NCI-H2107 (cell line): ENCODE data around the gene ANO4.
"Not testable (repeated sequence)": the region's sequence is repeated elsewhere in the genome, so short reads cannot be mapped to it uniquely, and the experiment has no call there.

Experiments used
- DNase-seq: peaks from one replicate; lab custom pipeline; 2025; lab: John Stamatoyannopoulos, UW

The ANO4 gene

DNA sequence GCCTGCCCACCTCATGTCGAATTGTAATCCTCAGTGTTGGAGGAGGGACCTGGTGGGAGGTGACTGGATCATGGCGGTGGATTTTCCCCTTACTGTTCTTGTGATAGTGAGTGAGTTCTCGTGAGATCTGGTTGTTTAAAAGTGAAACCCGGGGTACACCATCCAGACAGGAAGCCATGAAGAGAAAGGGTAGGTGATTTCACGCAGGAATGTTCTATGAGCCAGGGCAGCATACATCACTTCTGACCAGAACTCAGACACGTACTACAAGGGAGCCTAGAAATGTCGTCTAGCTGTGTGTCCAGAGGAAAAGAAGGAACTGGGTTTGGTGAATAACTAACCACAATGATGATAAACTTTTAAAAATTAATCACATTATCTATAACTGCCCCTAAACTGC, 80.6 kb downstream of the ANO4 start:
- no peak for DNase-seq

GRCh38 chr12:100875771-100876170, 81.2 kb downstream of the ANO4 start:
- DNase-seq: no peak

DNA sequence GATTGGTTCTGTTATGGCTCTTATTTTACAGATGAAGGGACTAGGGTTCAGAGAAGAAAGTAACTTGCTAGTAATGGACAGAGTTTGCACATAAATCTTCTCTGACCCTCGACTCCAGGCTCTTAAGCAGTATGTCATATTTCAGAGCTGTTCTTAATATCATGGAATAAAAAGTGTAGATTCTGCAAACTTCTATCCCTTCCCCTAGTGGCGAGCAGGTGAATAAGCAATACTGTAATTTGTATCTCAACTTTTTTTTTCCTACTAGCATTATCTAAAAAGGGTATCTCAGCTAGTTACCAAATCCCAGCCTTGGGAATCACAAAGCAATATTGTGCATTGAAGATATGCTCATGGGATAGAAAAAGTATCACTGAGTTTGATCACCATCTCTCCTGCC, 83.2 kb downstream of the ANO4 start:
- DNase-seq: no peak

DNA sequence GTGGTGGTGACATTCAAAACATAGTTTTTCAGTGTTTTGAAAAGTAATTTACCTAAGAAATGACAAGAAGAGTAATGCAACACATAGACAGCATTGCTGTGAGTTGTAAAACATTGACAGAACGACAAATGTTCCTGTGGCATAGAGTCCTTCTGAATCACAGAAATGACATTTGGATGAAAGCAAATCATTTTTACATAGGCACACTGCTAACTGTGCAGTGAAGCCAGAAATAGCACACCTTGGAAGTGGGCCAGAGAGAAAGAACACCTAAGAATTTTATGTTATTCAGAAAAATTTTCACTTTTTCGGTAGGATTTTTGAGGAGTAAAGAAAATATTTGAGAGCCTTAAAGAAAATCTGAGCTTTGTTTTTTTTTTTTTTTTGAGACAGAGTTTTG, 100.6 kb downstream of the ANO4 start:
- DNase-seq: no peak

DNA sequence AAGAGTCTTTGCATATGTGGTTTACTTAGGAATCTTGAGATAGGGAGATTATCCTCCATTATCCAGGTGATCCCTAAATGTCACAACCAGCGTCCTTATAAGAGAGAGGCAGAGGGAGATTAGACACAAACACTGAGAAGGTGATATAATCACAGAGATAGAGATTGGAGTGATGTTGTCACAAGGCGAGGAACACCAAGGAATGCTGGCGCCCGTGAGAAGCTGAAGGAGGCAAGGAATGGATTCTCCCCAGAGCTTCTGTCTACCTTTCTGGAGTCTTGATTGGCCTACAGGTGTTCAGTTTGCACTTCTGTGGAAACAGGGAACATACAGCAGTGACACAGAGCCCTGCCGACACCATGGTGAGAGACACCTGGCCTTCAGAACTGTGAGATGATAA, 101.6 kb downstream of the ANO4 start:
- DNase-seq: no peak

- DNase-seq: no peak
Observed at GRCh38 chr12:100897240-100897639, 102.7 kb downstream of the ANO4 start.

DNA sequence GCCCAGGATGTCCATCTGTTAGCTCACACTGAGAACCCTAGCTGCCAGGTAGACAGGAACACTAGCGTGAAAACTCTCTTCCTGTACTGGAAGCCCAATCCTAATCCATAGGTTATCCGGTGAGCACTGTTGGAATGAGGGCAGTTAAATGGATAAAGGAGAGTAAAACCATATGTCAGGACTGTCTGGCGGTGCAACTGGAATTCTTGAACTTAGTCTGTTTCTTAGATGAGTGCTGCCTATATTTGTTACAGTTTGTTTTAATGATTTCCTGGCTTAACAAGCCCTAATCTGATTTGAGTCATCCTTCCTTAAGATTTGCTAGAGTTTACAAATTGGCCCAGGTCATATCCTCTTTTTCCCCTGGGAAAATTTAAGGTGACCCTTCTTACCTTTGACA, 104.7 kb downstream of the ANO4 start:
- DNase-seq: no peak

- no peak for DNase-seq
Observed at GRCh38 chr12:100900808-100901207, 106.2 kb downstream of the ANO4 start.

DNA sequence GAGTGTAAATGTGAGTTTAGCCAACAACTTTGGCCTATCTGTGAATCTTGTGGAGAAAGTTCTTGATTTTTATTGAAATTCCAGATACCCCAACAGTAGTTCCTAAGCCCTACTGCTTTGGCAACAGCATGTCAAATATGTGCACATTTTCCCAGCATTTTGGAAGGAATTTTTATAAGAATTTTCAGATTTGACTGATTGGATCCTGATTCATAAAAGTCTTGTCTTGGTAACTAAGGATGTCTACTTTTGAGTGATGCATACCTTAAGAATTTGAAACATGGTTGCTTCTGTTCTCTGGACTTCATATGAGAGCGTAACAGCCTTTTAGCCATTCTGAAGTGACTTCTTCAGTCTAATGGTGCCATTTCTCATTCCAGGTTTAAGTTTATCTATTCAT, 106.7 kb downstream of the ANO4 start:
- DNase-seq: no peak

DNA sequence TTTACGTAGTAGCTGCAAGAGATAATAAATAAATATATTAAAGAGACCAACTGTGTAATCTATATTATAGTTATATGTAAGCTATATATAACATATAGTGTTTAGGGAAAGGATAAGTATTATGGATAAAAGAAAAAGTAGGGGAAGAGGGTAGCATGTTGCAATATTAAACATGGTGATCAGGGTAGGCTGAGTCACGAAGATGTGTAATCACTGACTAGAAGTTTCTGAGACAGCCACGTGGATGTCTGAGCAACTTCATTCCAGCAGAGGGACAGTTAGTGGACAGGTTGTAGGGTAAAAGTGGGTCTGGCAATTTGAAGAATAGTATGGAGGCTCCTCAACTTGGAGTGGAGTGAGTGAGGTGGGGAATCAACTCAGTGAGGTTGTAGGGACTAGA, 109.7 kb downstream of the ANO4 start:
- no peak for DNase-seq

GRCh38 chr12:100908501-100908900, 113.9 kb downstream of the ANO4 start:
- no peak for DNase-seq

DNA sequence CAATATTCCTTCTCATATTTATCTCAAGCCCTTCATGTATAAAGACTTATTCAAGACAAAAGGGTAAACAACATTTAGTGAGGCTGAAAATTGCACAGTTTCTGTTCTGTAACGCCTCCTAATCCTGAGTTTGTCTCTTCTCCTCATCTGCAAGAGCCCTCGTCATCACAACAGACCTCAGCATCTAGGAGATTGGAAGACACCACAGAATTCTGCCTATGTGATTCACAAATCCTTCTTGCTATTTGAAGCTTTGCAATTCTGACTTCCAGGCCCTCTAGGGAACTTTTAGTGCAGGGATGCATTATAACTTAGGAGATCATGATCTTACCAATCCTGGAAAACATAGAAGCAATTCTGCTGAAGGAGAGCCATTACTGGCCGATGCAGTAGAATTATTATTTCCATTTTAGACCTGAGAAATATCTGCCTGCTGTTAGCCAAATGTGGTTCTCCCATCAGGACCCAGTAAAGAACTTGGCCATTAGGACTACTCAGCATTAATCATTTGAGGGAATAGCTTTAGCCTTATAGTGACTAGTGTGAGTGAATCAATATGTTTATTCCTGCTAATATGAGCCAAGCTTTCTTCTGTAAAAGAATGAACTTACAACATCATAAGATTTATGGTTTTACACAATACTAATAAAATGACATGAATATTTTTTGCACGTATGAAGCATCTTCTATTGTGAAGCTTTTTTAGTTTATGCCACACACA, 119.5 kb downstream of the ANO4 start:
- DNase-seq: no peak

DNA sequence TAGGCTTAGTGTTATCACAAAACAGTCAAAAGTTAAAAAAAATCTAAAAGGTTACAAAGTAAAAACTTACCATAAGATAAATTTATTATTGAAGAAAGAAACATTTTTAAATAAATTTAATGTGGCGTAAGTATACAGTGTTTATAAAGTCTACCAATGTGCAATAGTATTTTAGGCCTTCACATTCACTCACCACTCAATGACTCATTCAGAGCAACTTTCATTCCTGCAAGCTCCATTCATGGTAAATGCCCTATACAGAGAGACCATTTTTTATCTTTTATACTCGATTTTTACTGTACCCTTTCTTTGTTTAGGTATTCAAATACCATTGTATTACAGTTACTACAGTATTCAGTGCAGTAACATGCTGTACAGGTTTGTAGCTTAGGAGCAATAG, 124.5 kb downstream of the ANO4 start:
- DNase-seq: no peak

- DNase-seq: no peak
Observed at GRCh38 chr12:100920493-100920892, 125.9 kb downstream of the ANO4 start.

DNA sequence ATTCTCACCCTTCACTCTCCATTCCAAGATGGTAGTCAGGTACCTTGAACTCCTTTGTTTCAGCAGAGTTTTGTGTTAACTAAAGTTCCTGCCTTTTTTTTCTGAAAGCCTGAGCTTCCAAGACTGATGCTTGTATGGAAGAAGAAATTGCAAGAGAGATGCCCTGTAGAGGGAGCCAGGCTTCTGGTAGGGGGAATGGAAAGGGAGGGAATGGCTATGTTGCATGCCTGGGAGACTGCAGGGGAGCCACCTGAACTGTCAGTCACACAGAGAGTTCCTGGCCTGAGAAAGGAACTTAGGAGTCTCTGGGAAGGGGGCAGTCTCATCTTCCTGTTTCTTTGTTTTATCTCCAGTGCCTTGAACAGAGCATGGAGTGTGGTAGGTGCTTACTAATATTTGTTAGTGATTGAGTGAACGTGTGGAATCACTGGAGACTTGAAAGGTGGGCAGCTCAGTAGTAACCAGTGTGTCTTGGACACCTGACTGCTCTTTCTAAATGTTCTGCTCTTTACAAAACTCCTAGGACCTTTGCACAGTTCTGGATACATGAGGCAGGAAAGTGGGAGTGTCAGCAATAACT, 132.2 kb downstream of the ANO4 start:
- no peak for DNase-seq

- DNase-seq: no peak
Observed at GRCh38 chr12:100927826-100928225, 133.2 kb downstream of the ANO4 start.

DNA sequence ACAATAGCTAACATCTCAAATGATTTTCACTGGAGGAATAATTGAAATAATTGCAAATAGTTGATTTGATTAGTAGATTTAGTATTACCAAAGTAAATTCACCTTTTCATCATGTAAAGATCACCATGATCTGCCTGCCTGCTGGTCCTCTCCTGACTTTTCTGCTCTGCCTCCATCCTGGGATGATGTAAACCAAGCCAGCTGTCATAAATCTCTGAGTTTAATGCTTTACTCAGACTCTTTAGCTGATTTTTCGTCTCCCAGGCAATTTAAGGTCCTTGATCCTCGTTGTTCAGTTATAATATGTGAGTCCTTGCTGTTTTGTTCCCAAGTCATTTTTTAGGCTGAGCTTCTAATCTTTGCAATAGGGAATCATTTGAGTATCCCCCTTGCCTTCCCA, 138.0 kb downstream of the ANO4 start:
- no peak for DNase-seq

GRCh38 chr12:100933531-100933930, 139.0 kb downstream of the ANO4 start:
- DNase-seq: not testable (repeated sequence)

DNA sequence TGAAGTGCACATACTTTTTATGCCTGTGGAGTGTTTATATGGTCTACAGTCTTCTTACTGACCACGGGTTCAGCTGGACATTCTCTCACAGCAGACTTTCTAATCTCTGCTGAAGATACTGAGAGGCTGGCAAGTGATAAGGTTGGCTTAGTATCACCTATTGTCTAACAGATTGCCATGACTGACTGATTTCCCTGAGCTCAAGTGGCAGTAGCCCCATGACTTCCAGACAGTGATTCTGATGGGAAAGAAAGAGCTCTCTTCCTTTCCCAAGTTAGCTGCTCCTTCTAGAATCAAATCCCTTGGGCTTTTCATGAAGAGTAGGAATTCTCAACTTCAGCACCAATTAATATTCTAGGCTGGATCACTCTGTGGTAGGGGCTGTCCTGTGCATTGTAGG, 141.4 kb downstream of the ANO4 start:
- no peak for DNase-seq

- no peak for DNase-seq
Observed at GRCh38 chr12:100936661-100937060, 142.1 kb downstream of the ANO4 start.

- no peak for DNase-seq
Observed at GRCh38 chr12:100940503-100940902, 145.9 kb downstream of the ANO4 start.

GRCh38 chr12:100942984-100943749, 148.6 kb downstream of the ANO4 start:
- no peak for DNase-seq

- DNase-seq: no peak
Observed at GRCh38 chr12:100951756-100952155, 157.2 kb downstream of the ANO4 start.
